HG02759 (cell line): ENCODE data around the gene SUCLA2.

ENCODE experiments used
- ATAC-seq: cut with Tn5 transposase; IDR thresholded peaks from one replicate; pipeline ENCODE4 v1.9.1; 2021; ENCODE audit warnings: mild to moderate bottlenecking, moderate library complexity; ENCODE audit not compliant: unreplicated experiment

SUCLA2 gene

DNA sequence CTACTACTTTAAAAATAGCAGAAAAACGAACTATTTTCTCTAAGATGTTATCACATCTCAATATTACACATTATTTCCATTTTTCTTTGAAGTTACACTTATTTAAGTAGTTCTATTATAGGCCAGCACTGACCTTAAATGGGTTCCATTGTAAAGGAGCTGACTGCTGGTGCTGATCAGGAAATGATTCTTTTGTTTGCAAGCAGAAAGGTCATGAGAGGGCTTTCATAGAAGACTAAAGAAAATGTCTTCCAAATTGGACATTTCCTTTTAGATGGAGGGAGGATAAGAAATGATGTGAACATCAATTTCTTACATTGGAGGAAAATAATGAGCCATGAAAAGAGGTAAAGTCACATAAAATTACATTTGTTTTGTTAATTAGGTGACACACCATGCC lies 96.2 kb downstream of the SUCLA2 start:
- no peak for ATAC-seq

- no peak for ATAC-seq
These were observed 96.8 kb downstream of the SUCLA2 start for GRCh38 chr13:47904241-47904640.

DNA sequence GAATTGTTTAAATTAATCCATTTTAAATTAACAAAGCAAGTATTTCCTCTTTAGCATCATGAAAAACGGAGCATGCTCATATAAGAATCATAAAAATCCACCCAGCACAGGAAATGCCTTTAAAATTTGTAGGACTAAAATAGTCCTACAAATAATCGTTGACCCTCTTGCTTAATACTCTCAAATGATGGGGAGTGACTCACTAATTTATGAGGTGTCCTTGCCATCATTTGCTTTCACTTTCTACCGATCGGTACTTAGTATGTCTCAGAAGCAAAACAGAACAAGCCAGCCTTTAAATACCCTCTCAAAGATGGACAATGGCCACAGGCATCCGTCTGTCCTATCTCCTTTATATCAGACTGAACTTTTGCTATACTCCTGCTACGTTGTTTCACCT lies 97.2 kb downstream of the SUCLA2 start:
- ATAC-seq = no peak

DNA sequence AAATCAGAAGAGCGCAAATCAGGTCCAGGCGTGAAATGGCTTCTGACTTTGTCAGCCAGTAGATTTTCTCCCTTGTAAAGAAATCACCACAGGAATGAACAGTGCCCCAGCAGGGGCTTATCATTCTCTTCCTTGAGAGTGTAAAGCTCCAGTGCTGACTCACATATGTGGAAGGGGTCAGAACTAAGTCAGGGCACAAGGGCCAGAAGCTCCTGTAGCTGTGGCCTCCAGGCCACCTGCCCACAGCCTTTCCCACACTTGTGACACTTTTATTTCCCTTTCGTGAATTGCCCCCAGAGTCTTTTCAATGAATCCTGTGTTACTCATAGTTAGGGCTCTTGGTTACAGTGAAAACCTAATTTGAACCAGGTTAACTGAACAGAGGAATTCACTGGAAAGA lies 99.6 kb downstream of the SUCLA2 start:
- ATAC-seq = no peak

DNA sequence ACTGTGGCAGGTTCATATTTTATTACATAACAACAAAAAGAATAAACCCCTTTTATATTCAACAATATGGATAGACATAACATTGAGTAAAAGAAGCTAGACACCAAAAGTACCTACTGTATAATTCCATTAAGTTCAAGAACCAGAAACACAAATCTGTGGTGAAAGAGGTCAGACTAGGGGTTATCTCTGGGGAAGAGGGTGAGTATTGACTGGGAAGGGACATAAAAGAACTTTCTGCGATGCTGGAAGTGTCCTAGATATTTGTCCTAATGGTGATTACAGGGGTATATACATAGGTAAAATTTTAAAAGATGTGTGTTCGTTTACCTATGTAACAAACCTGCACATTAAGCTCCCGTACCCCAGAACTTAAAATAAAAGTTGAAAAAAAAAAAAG lies 103.0 kb downstream of the SUCLA2 start:
- ATAC-seq = no peak

- no peak for ATAC-seq
These were observed 103.5 kb downstream of the SUCLA2 start for GRCh38 chr13:47897411-47898050.

GRCh38 chr13:47896546-47896945 lies 104.5 kb downstream of the SUCLA2 start:
- ATAC-seq = no peak

- no peak for ATAC-seq
These were observed 105.0 kb downstream of the SUCLA2 start for GRCh38 chr13:47896111-47896510.

- no peak for ATAC-seq
These were observed 107.5 kb downstream of the SUCLA2 start for GRCh38 chr13:47893527-47893926.
